GM23338 (cell line): Measurements from ENCODE around the gene NPHS1. TPM values are rescaled to one million over a fixed set of nuclear protein-coding genes. Genes with fewer than 3 reads are reported as not detected.
"Not testable (repeated sequence)": the region's sequence is repeated elsewhere in the genome, so short reads cannot be mapped to it uniquely, and the experiment has no call there.

Experiments used
- ATAC-seq: fragments of 200-7000 bp; cut with Tn5 transposase; 3 replicates; pipeline ENCODE4 v1.9.1; 2020
- DNase-seq: peaks from one replicate; pipeline ENCODE4 v3.0.0-alpha.2; 2015; ENCODE audit warnings: low spot score
- H2AFZ ChIP-seq: fragments of 200-600 bp; sonication (generic); 2 replicates; pipeline ENCODE4 v1.8.0; 2016; ENCODE audit warnings: antibody characterized with exemption, mild to moderate bottlenecking, moderate library complexity
- H3F3A ChIP-seq: fragments of 200-600 bp; sonication (generic); replicated peaks from 2 replicates; pipeline ENCODE4 v1.8.0; 2017; ENCODE audit warnings: antibody characterized with exemption, mixed run types, low read depth
- H3K27ac ChIP-seq: fragments of 200-600 bp; sonication (generic); 2 replicates; pipeline ENCODE4 v1.6.1; 2016; ENCODE audit warnings: low read depth
- H3K27me3 ChIP-seq: fragments of 200-600 bp; sonication (generic); 2 replicates; pipeline ENCODE4 v1.8.0; 2016; ENCODE audit warnings: mild to moderate bottlenecking, mixed run types, moderate library complexity; ENCODE audit not compliant: insufficient read depth
- H3K36me3 ChIP-seq: fragments of 200-600 bp; sonication (generic); 2 replicates; pipeline ENCODE4 v1.8.0; 2016; ENCODE audit warnings: mild to moderate bottlenecking; ENCODE audit not compliant: insufficient read depth
- H3K4me1 ChIP-seq: fragments of 200-600 bp; sonication (generic); 2 replicates; pipeline ENCODE4 v1.8.0; 2016; ENCODE audit warnings: mild to moderate bottlenecking, moderate library complexity; ENCODE audit not compliant: insufficient read depth
- H3K4me2 ChIP-seq: fragments of 200-600 bp; sonication (generic); 2 replicates; pipeline ENCODE4 v1.7.1; 2017; ENCODE audit warnings: mixed run types
- H3K4me3 ChIP-seq: fragments of 200-600 bp; sonication (generic); 2 replicates; pipeline ENCODE4 v1.6.1; 2016; ENCODE audit warnings: mixed run types
- H3K79me2 ChIP-seq: fragments of 200-600 bp; sonication (generic); replicated peaks from 2 replicates; pipeline ENCODE4 v1.8.0; 2017; ENCODE audit warnings: mild to moderate bottlenecking; ENCODE audit not compliant: insufficient read depth
- H3K9me2 ChIP-seq: fragments of 200-600 bp; sonication (generic); 2 replicates; pipeline ENCODE4 v1.8.0; 2017; ENCODE audit not compliant: insufficient read depth
- H4K20me1 ChIP-seq: fragments of 200-600 bp; sonication (generic); replicated peaks from 2 replicates; pipeline ENCODE4 v1.8.0; 2017; ENCODE audit warnings: mild to moderate bottlenecking; ENCODE audit not compliant: insufficient read depth
- H3K27ac Mint-ChIP-seq: 2 replicates; pipeline ENCODE4 v1.8.0; 2020; ENCODE audit warnings: inconsistent platforms, mild to moderate bottlenecking, moderate library complexity, mixed read lengths
- H3K27me3 Mint-ChIP-seq: 3 replicates; pipeline ENCODE4 v1.8.0; 2022; ENCODE audit warnings: low read depth, mild to moderate bottlenecking, moderate library complexity, mixed read lengths, inconsistent platforms; ENCODE audit not compliant: insufficient read depth, poor library complexity
- H3K36me3 Mint-ChIP-seq: 3 replicates; pipeline ENCODE4 v1.8.0; 2021; ENCODE audit warnings: low read depth, mild to moderate bottlenecking, inconsistent platforms, moderate library complexity, mixed read lengths
- H3K4me1 Mint-ChIP-seq: 3 replicates; pipeline ENCODE4 v1.8.0; 2020; ENCODE audit warnings: mild to moderate bottlenecking, inconsistent platforms, mixed read lengths
- H3K4me3 Mint-ChIP-seq: 3 replicates; pipeline ENCODE4 v1.8.0; 2021; ENCODE audit warnings: moderate library complexity, mild to moderate bottlenecking, inconsistent platforms, mixed read lengths
- H3K9me3 Mint-ChIP-seq: 3 replicates; pipeline ENCODE4 v1.8.0; 2020; ENCODE audit warnings: moderate library complexity, mild to moderate bottlenecking, inconsistent platforms, mixed read lengths
- EZH2 ChIP-seq: fragments of 200-600 bp; sonication (generic); IDR thresholded peaks from one replicate; pipeline ENCODE4 v1.8.0; 2017; ENCODE audit warnings: antibody characterized with exemption, mild to moderate bottlenecking, low read depth; ENCODE audit not compliant: unreplicated experiment
- NANOG ChIP-seq: IDR thresholded peaks from 2 replicates; pipeline ENCODE4 v1.6.1; 2016; ENCODE audit warnings: antibody characterized with exemption, borderline replicate concordance
- POLR2AphosphoS5 ChIP-seq: IDR thresholded peaks from 2 replicates; pipeline ENCODE4 v1.6.1; 2016; ENCODE audit warnings: antibody characterized with exemption, low read depth
- polyA plus RNA-seq: library from polyadenylated mRNA; unstranded; fragments of >200 nt; fragmentation: Nextera tagmentation; extraction: Ambion mirVana; gene quantifications from 2 replicates; pipeline ENCODE4 v1.2.1, GENCODE V29; 2016
- total RNA-seq: library from RNA; depleted of rRNA; stranded (reverse); fragments of >200 nt; shearing (Covaris generic); gene quantifications from 2 replicates; pipeline ENCODE4 v1.2.3, GENCODE V29; 2014
- TF ChIP-seq, protein P1 (sequence below): IDR thresholded peaks from one replicate; pipeline ENCODE4 v1.6.1; 2018; ENCODE audit warnings: antibody characterized with exemption; ENCODE audit not compliant: unreplicated experiment
- TF ChIP-seq, protein P2 (sequence below): IDR thresholded peaks from 2 replicates; pipeline ENCODE4 v1.6.1; 2016; ENCODE audit warnings: antibody characterized with exemption

Gene NPHS1
- total and polyA plus RNA-seq, 2 experiments from 2014 or later, result 1.0 to 1.3 TPM

DNA sequence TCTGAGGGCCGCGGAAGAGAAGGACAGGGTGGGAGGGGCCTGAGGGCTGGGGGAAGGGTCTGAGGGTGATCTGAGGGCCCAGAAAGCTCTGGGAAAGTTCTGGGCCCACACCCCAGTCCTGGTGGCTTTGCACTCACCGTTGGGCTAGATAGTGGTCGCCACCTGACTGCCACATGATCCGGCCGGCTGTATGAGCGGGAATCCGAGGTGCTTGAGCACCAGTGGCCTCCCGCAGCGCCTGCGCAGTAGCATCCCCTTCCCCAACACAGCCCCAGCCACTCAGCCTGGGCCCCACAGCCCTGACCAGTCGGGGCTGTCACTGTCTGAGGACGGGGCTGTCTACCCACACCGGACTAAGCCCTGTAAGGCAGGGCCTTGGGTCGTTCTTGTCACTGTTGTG lies 54.6 kb downstream of the NPHS1 start:
- H3K79me2 ChIP-seq, result no peaks in the 10 kb centered on the region
- Mint-ChIP-seq H3K27ac (no peak overlapping the region), H3K27me3 (peaks cover 30% of the 10 kb centered on the region), H3K4me1 (peaks cover 9% of the 10 kb centered on the region; the same call in 2 of the 3 replicates), H3K36me3 (no peaks in the 10 kb centered on the region), H3K9me3 (no peaks in the 10 kb centered on the region; the same call in 2 of the 3 replicates), H3K4me3 (peak overlapping the region; percentile 66)
- TF ChIP-seq, protein P1, sequence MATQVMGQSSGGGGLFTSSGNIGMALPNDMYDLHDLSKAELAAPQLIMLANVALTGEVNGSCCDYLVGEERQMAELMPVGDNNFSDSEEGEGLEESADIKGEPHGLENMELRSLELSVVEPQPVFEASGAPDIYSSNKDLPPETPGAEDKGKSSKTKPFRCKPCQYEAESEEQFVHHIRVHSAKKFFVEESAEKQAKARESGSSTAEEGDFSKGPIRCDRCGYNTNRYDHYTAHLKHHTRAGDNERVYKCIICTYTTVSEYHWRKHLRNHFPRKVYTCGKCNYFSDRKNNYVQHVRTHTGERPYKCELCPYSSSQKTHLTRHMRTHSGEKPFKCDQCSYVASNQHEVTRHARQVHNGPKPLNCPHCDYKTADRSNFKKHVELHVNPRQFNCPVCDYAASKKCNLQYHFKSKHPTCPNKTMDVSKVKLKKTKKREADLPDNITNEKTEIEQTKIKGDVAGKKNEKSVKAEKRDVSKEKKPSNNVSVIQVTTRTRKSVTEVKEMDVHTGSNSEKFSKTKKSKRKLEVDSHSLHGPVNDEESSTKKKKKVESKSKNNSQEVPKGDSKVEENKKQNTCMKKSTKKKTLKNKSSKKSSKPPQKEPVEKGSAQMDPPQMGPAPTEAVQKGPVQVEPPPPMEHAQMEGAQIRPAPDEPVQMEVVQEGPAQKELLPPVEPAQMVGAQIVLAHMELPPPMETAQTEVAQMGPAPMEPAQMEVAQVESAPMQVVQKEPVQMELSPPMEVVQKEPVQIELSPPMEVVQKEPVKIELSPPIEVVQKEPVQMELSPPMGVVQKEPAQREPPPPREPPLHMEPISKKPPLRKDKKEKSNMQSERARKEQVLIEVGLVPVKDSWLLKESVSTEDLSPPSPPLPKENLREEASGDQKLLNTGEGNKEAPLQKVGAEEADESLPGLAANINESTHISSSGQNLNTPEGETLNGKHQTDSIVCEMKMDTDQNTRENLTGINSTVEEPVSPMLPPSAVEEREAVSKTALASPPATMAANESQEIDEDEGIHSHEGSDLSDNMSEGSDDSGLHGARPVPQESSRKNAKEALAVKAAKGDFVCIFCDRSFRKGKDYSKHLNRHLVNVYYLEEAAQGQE, result no peak
- no peak for TF ChIP-seq NANOG
- TF ChIP-seq, protein P2, sequence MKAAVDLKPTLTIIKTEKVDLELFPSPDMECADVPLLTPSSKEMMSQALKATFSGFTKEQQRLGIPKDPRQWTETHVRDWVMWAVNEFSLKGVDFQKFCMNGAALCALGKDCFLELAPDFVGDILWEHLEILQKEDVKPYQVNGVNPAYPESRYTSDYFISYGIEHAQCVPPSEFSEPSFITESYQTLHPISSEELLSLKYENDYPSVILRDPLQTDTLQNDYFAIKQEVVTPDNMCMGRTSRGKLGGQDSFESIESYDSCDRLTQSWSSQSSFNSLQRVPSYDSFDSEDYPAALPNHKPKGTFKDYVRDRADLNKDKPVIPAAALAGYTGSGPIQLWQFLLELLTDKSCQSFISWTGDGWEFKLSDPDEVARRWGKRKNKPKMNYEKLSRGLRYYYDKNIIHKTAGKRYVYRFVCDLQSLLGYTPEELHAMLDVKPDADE, result no peak
- TF ChIP-seq EZH2, result no peak
- peak; percentile 40 for TF ChIP-seq POLR2AphosphoS5
- DNase-seq (peak; percentile 86), ATAC-seq (peak; percentile 85)
- no peaks in the 10 kb centered on the region for H4K20me1 ChIP-seq
- H3K4me2 ChIP-seq, result peak overlapping the region; percentile 86
- no peaks in the 10 kb centered on the region for H3K9me2 ChIP-seq
- peak overlapping the region; percentile 93; the same call in 1 of the 2 replicates for H2AFZ ChIP-seq
- peaks cover 10% of the 10 kb centered on the region; the same call in 1 of the 2 replicates for H3K4me1 ChIP-seq
- peak overlapping the region; percentile 56 for H3K4me3 ChIP-seq
- H3K36me3 ChIP-seq, result no peaks in the 10 kb centered on the region
- 0 out of 2 replicates have a peak, but pooled peaks cover 4% of the 10 kb centered on the region for H3F3A ChIP-seq
- H3K27ac ChIP-seq, result no peak overlapping the region
- H3K27me3 ChIP-seq, result peaks cover 42% of the 10 kb centered on the region

DNA sequence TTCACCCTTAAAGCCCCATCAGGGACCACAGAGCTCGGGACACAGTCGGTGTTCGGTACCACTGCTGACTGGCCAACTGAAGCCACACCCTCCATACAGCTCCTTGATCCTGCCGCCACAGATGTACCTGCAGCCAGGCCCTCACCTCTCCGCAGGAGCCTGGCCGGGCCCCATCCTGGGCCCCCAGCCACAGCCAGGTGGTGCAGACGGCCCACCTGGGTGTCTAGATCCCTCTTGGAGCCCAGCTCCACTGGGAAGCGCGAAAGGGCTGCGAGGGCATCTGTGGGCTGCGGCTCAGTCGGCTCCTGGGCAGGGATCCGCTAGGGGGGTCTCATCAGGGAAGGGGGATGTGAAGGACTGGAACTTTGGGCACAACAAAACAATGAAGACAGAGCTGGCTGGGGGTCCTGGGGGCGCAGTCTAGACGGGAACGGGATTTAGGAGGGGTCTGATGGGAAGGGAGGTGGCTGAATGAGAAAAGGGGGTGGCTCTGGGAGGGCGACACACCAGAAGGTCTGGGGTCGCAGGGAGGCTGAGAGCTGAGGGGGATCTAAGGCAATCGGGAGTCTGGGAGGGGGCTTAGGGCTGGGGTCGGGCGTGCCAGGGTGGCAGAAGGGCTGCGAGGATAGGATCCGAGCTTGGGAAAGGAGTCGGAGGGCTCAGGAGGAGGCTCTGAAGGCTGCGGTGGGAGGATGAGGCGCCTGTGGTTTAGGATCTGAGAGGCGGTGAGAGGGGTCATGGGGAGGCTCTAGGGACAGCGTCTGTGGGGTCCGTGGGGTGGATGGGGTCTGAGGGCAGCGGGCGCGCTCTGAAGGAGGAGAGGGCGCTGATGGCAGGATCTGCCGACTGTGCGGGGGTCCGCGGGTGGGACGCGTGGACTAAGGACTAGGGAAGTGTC lies 55.4 kb downstream of the NPHS1 start:
- Histone ChIP-seq H3K27me3 (peaks cover 42% of the 10 kb centered on the region), H3K9me2 (no peaks in the 10 kb centered on the region), H4K20me1 (no peaks in the 10 kb centered on the region), H3F3A (0 out of 2 replicates have a peak, but pooled peaks cover 4% of the 10 kb centered on the region), H2AFZ (peak overlapping the region; percentile 93; the same call in 1 of the 2 replicates), H3K4me2 (peak overlapping the region; percentile 86), H3K79me2 (no peaks in the 10 kb centered on the region), H3K4me1 (peaks cover 10% of the 10 kb centered on the region; the same call in 1 of the 2 replicates), H3K36me3 (no peaks in the 10 kb centered on the region), H3K4me3 (peak overlapping the region; percentile 56), H3K27ac (no peak overlapping the region)
- H3K36me3 Mint-ChIP-seq, result no peaks in the 10 kb centered on the region
- peaks cover 30% of the 10 kb centered on the region for H3K27me3 Mint-ChIP-seq
- H3K9me3 Mint-ChIP-seq, result no peaks in the 10 kb centered on the region; the same call in 2 of the 3 replicates
- peak overlapping the region; percentile 66 for H3K4me3 Mint-ChIP-seq
- peaks cover 9% of the 10 kb centered on the region; the same call in 2 of the 3 replicates for H3K4me1 Mint-ChIP-seq
- TF ChIP-seq NANOG, result no peak
- peak; percentile 29 for TF ChIP-seq EZH2
- TF ChIP-seq, protein P2, result no peak
- TF ChIP-seq, protein P1, result no peak
- H3K27ac Mint-ChIP-seq, result no peak overlapping the region
- ATAC-seq, result peak; percentile 37
- peak; percentile 56 for DNase-seq

DNA sequence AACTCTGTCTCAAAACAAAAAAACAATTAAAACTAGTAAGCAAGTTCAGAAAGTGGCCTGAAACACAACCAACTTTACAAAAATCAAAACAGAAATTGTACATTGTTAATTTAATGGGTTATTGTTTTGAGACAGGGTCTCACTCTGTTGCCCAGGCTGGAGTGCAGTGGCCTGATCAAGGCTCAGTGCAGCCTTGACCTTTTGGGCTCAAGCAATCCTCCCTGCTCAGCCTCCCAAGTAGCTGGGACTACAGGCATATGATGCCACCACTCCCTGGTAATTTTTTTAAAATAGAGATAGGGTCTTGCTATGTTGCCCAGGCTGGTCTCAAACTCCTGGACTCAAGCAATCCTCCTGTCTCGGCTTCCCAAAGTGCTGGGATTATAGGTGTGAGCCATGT lies 56.7 kb downstream of the NPHS1 start:
- not testable (repeated sequence) for H3K9me2 ChIP-seq, ATAC-seq, H3K4me3 Mint-ChIP-seq, H3K27ac ChIP-seq, H3K4me2 ChIP-seq, H2AFZ ChIP-seq, H3K9me3 Mint-ChIP-seq, H3K4me1 Mint-ChIP-seq, H3K36me3 Mint-ChIP-seq, DNase-seq, H3K4me3 ChIP-seq, H3F3A ChIP-seq, H3K4me1 ChIP-seq, H4K20me1 ChIP-seq, H3K79me2 ChIP-seq, H3K27ac Mint-ChIP-seq, H3K36me3 ChIP-seq
- peaks cover 42% of the 10 kb centered on the region for H3K27me3 ChIP-seq
- peaks cover 34% of the 10 kb centered on the region for H3K27me3 Mint-ChIP-seq
